Measurements from ENCODE around the gene SPATS2L. TPM values are rescaled to one million over a fixed set of nuclear protein-coding genes. Genes with fewer than 3 reads are reported as not detected.
A peak's percentile ranks its signal among the peaks of the same experiment; 100 is the strongest.

The SPATS2L gene
- total RNA-seq, 1 donor from 2014 or later, result 42.9 TPM

- Mint-ChIP-seq H3K4me1 (peaks cover 52% of the 10 kb centered on the region), H3K27ac (peak overlapping the region; percentile 80), H3K36me3 (ENCODE audit: low read depth) (peaks cover 1% of the 10 kb centered on the region), H3K27me3 (no peaks in the 10 kb centered on the region), H3K4me3 (peak overlapping the region; percentile 84), H3K9me3 (no peaks in the 10 kb centered on the region)
- intact Hi-C loops (cut with micrococcal nuclease), result loop anchor here (1.0 to 10.0 kb wide), 4 partner anchors 9 to 389 kb away; no protein-coding TSS in a partner anchor
- DNase-seq, result peak; percentile 86
These were observed 67.5 kb downstream of the SPATS2L start for GRCh38 chr2:200373973-200374416.

- H3K4me3 Mint-ChIP-seq, result peak overlapping the region; percentile 39
- DNase-seq, result peak; percentile 79
- intact Hi-C loops (cut with micrococcal nuclease), result loop anchor here (1.0 to 10.0 kb wide), 2 partner anchors 66 to 392 kb away; no protein-coding TSS in a partner anchor
- H3K27me3 Mint-ChIP-seq, result no peaks in the 10 kb centered on the region
- peak overlapping the region; percentile 53 for H3K27ac Mint-ChIP-seq
- H3K4me1 Mint-ChIP-seq, result peaks cover 73% of the 10 kb centered on the region
- H3K9me3 Mint-ChIP-seq, result no peaks in the 10 kb centered on the region
- H3K36me3 Mint-ChIP-seq (ENCODE audit: low read depth), result peaks cover 1% of the 10 kb centered on the region
These were observed 70.2 kb downstream of the SPATS2L start for GRCh38 chr2:200376513-200377354.

- intact Hi-C loops (cut with micrococcal nuclease), result loop anchor here (10.0 kb wide), 1 partner anchor 393 kb away; no protein-coding TSS in a partner anchor
- H3K27ac Mint-ChIP-seq, result no peak overlapping the region
- DNase-seq, result no peak
- no peaks in the 10 kb centered on the region for H3K9me3 Mint-ChIP-seq
- H3K4me3 Mint-ChIP-seq, result no peak overlapping the region
- no peaks in the 10 kb centered on the region for H3K27me3 Mint-ChIP-seq
- H3K36me3 Mint-ChIP-seq (ENCODE audit: low read depth), result peaks cover 1% of the 10 kb centered on the region
- peaks cover 71% of the 10 kb centered on the region for H3K4me1 Mint-ChIP-seq
These were observed 71.2 kb downstream of the SPATS2L start for GRCh38 chr2:200377355-200378336.

- DNase-seq, result no peak
- Mint-ChIP-seq H3K27ac (no peak overlapping the region), H3K27me3 (no peaks in the 10 kb centered on the region), H3K9me3 (peaks cover 2% of the 10 kb centered on the region), H3K4me1 (peaks cover 71% of the 10 kb centered on the region), H3K36me3 (ENCODE audit: low read depth) (peaks cover 1% of the 10 kb centered on the region), H3K4me3 (no peak overlapping the region)
- intact Hi-C loops (cut with micrococcal nuclease), result loop anchor here (10.0 kb wide), 1 partner anchor 394 kb away; no protein-coding TSS in a partner anchor
These were observed 72.3 kb downstream of the SPATS2L start for GRCh38 chr2:200378652-200379290.

DNA sequence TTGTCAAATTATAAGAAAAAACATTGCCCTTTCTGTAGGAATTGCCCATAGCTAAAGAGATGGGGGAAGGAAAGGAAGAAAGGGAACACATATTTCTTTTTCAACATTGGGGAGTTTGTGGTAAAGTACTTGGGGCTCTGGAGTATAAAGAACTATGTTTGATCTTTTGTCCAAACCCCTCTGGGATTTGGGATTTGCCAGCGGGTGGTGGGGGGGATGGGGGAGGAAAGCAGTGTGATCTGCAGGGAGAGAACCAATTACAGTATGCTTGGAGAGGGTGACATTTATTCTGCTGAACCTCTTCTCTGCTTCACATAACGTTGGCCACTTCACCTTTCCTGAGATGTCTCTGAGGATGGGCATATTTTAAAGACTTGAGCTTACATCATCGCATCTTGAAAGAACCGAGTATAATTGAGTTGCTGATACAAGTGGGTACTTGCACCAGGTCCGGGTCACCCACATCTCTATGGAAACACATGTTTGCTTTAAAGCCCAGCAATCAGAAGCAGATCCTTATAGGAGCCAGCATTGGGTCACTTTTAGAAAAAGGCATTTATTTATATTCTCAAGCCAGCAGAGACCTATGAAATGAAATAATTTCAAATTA, 73.1 kb downstream of the SPATS2L start:
- no peak overlapping the region for H3K4me3 Mint-ChIP-seq
- DNase-seq, result no peak
- peaks cover 64% of the 10 kb centered on the region for H3K4me1 Mint-ChIP-seq
- H3K27me3 Mint-ChIP-seq, result no peaks in the 10 kb centered on the region
- peaks cover 2% of the 10 kb centered on the region for H3K9me3 Mint-ChIP-seq
- no peak overlapping the region for H3K27ac Mint-ChIP-seq
- intact Hi-C loops (cut with micrococcal nuclease), result loop anchor here (10.0 kb wide), 1 partner anchor 395 kb away; no protein-coding TSS in a partner anchor
- peaks cover 1% of the 10 kb centered on the region for H3K36me3 Mint-ChIP-seq (ENCODE audit: low read depth)

DNA sequence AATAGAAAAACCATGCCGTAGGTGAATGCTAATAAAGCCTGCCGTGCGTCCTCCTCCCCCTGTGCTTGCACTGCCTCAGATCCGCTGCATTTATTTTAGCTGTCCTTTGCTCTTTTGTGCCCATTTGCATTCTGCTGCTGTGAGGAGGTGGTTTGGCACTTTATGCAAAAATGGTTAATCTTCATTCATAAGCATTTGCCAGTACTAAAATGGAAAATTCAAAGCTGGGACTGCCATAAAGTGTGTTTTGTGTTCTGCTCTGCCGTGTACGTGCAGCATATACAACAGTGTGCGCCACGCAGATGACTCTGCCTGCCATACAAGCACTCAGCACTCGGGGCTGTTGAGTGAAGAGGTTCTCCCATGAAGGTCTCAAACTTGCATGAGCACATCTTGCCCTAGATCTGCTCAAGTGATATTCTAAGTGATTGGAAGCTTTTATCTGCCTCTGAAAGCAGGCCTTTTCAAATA, 73.6 kb downstream of the SPATS2L start:
- H3K9me3 Mint-ChIP-seq, result peaks cover 2% of the 10 kb centered on the region
- intact Hi-C loops (cut with micrococcal nuclease), result no loop called here
- DNase-seq, result no peak
- peaks cover 62% of the 10 kb centered on the region for H3K4me1 Mint-ChIP-seq
- peaks cover 4% of the 10 kb centered on the region for H3K36me3 Mint-ChIP-seq (ENCODE audit: low read depth)
- H3K27me3 Mint-ChIP-seq, result no peaks in the 10 kb centered on the region
- H3K27ac Mint-ChIP-seq, result no peak overlapping the region
- H3K4me3 Mint-ChIP-seq, result no peak overlapping the region

DNA sequence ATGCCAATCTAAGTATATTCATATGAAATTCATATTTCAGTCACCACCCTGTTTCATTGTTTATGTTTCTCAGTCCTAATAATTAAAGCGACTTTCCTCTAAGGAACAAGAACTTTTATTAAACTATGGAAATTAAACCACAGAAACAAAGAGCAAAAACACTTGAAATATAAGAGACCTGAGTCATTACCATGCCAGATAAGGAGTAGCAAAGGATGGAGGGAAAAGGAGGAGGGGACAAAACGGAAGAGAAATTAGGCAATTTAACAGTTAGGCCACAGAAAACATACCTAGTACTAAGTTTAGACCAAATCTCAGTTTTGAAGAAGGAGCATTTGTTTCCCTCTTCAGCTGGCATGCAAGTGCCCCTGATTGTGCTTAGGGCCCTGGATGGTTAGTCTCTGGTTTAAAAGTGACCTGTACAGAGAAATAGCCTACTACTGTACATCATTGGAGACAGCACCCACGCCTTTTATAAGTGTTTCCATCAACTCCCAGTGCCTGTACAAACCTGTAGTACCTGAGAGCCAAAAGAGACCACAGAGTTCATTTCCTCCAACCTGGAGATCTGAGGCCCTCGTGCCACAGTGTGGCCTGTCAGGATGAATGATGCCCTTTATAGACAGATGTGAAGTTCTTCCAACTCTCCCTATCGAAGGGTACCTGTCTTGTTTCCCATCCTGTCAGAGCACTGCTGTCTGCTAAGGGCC, 74.5 kb downstream of the SPATS2L start:
- Mint-ChIP-seq H3K27ac (peak overlapping the region; percentile 30), H3K27me3 (no peaks in the 10 kb centered on the region), H3K9me3 (peaks cover 6% of the 10 kb centered on the region), H3K4me3 (no peak overlapping the region), H3K36me3 (ENCODE audit: low read depth) (peaks cover 6% of the 10 kb centered on the region), H3K4me1 (peaks cover 56% of the 10 kb centered on the region)
- DNase-seq, result no peak
- intact Hi-C loops (cut with micrococcal nuclease), result no loop called here

DNA sequence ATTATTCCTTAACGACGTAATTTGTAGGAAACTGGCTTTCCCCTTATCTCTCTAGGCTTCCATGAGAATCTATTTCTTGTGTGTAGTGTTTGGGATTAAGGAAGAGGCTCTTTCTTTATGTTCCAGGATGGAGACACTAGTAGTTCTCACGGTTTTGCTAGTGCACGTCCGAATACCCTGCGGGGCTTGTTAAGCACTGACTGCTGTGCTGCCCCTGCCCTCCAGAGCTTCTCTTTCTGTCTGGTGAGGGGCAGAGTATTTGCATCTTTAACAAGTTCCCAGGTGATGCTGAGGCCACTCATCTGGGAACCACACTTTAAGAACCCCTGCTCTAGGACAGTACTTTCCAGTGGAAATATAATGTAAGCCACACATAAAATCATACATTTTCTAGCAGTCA, 76.4 kb downstream of the SPATS2L start:
- Mint-ChIP-seq H3K4me1 (peaks cover 45% of the 10 kb centered on the region), H3K4me3 (no peak overlapping the region), H3K36me3 (ENCODE audit: low read depth) (peaks cover 15% of the 10 kb centered on the region), H3K9me3 (peaks cover 13% of the 10 kb centered on the region), H3K27ac (no peak overlapping the region), H3K27me3 (no peaks in the 10 kb centered on the region)
- intact Hi-C loops (cut with micrococcal nuclease), result loop anchor here (1.0 kb wide), 1 partner anchor 9 kb away; no protein-coding TSS in a partner anchor
- no peak for DNase-seq

DNA sequence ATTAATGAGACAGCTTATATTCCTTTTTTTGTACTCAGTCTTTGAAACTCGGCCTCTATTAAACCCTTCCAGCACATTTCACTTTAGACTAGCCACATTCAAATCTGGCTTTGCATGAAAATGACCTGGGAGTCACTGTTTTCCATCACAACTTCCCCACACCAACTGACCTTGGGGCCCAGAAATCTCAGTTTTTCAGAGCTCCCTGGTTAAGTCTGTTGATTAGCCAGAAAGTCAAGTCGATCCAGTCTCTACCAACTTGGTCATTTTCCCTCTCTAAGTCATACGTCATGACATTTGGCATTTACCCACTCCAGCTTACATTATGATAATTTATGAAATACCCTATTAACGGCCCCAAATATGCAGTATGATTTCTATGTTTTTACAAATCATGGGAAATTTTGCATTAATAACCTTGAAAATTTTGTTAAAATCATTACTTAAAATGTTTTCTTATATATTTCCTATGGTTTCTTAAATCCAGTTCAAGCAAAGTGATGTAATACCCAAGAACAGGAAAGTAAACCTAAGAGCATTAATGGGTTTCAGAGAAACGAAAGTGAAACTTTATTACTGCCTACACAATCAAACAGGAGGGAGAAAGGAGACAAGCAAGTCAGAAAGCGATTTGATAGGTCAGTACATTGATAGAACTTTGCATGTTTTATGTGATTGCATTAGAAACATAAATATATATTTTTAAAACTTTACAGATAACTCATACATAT, 77.1 kb downstream of the SPATS2L start:
- H3K27ac Mint-ChIP-seq, result peak overlapping the region; percentile 56
- H3K36me3 Mint-ChIP-seq (ENCODE audit: low read depth), result peaks cover 20% of the 10 kb centered on the region
- H3K4me3 Mint-ChIP-seq, result peak overlapping the region; percentile 56
- H3K4me1 Mint-ChIP-seq, result peaks cover 43% of the 10 kb centered on the region
- H3K27me3 Mint-ChIP-seq, result no peaks in the 10 kb centered on the region
- peaks cover 15% of the 10 kb centered on the region for H3K9me3 Mint-ChIP-seq
- intact Hi-C loops (cut with micrococcal nuclease), result loop anchor here (1.0 kb wide), 1 partner anchor 9 kb away; no protein-coding TSS in a partner anchor
- peak; percentile 67 for DNase-seq

DNA sequence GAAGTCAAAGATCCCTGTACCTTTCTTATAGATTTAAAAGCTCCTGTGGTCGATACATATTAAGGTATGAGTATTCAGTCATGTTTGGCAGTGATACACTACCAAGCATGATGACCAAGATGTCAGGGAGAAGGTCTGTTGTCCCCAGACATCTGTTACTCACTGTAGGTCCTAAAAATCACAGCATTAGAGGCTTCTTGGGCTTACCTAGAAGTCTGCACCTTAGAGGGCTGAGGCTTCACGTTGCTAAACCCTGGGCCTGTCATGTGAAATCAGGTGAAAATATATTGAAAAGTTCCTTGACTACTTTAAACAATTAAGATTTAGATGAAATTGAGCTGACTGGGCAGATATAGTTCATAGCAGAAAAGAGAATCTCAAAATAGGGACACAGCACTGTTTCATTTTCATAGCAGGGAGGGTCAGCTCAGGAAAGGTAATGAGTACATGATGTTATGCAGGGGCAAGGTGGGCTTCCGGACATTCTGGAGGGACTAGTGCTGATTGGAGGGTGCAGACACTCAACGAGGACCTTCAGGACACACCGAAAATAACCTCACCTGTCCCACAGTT, 78.7 kb downstream of the SPATS2L start:
- peaks cover 35% of the 10 kb centered on the region for H3K4me1 Mint-ChIP-seq

GRCh38 chr2:200393191-200393590, 86.7 kb downstream of the SPATS2L start:
- H3K4me1 Mint-ChIP-seq, result peaks cover 6% of the 10 kb centered on the region
- peaks cover 50% of the 10 kb centered on the region for H3K36me3 Mint-ChIP-seq (ENCODE audit: low read depth)
- intact Hi-C loops (cut with micrococcal nuclease), result no loop called here
- no peak overlapping the region for H3K27ac Mint-ChIP-seq
- no peak for DNase-seq
- H3K9me3 Mint-ChIP-seq, result peaks cover 11% of the 10 kb centered on the region
- no peak overlapping the region for H3K4me3 Mint-ChIP-seq
- no peaks in the 10 kb centered on the region for H3K27me3 Mint-ChIP-seq

More for the DNA sequence above, 78.7 kb downstream of the SPATS2L start:
- no peak for DNase-seq
- H3K36me3 Mint-ChIP-seq (ENCODE audit: low read depth), result peaks cover 34% of the 10 kb centered on the region
- peaks cover 20% of the 10 kb centered on the region for H3K9me3 Mint-ChIP-seq
- H3K27ac Mint-ChIP-seq, result no peak overlapping the region
- H3K27me3 Mint-ChIP-seq, result no peaks in the 10 kb centered on the region
- H3K4me3 Mint-ChIP-seq, result peak overlapping the region; percentile 37
- intact Hi-C loops (cut with micrococcal nuclease), result no loop called here
